A549 (cell line): ENCODE measurements around the gene GLT1D1. TPM values are rescaled to one million over a fixed set of nuclear protein-coding genes. Genes with fewer than 3 reads are reported as not detected.
A peak's percentile ranks its signal among the peaks of the same experiment; 100 is the strongest.

ENCODE experiments used
- ATAC-seq, 2 experiments: fragments of 200-7000 bp in 1 of 2; fragments of >200 bp in 1 of 2; cut with Nextera tagmentation in 1 of 2; cut with Tn5 transposase in 1 of 2; 3 replicates each; pipeline versions ENCODE4 v1.8.0 to v1.9.1; 2018 to 2020; ENCODE audit warnings: mild to moderate bottlenecking in 1 of 2, moderate library complexity in 1 of 2
- CTCF ChIA-PET: fragments of 300-600 bp; sonication (Branson Sonifier 250); formaldehyde crosslinking; extraction: SDS; loops from one replicate; lab custom pipeline; 2021; ENCODE audit warnings: antibody characterized with exemption, inconsistent platforms; lab: Yijun Ruan, JAX
- POLR2A ChIA-PET: fragments of 350-600 bp; formaldehyde crosslinking; extraction: SDS; loops from one replicate; lab custom pipeline; 2021; ENCODE audit warnings: antibody characterized with exemption, inconsistent platforms; lab: Yijun Ruan, JAX
- DNase-seq, 2 experiments: peaks; one replicate each; pipeline versions ENCODE4 v3.0.0 to v3.0.0-alpha.2; 2011 to 2016; ENCODE audit warnings: low read depth in 1 of 2, low spot score in 1 of 2
- FAIRE-seq: peaks from 2 replicates; lab custom pipeline; 2011; peaks lifted over from hg19 to GRCh38; lab: Jason Lieb, UNC
- H3K27ac ChIP-seq, 2 experiments: fragments of >200 bp; sonication (Bioruptor Twin); formaldehyde crosslinking; 3 replicates each; pipeline ENCODE4 v1.5.1; 2016 to 2017
- H3K4me1 ChIP-seq: fragments of >200 bp; sonication (Bioruptor Twin); formaldehyde crosslinking; 3 replicates; pipeline ENCODE4 v1.6.1; 2016
- H3K4me2 ChIP-seq: fragments of >200 bp; sonication (Bioruptor Twin); formaldehyde crosslinking; 3 replicates; pipeline ENCODE4 v1.6.1; 2016
- H3K4me3 ChIP-seq: fragments of >200 bp; sonication (Bioruptor Twin); formaldehyde crosslinking; 3 replicates; pipeline ENCODE4 v1.5.1; 2016
- H3K9me3 ChIP-seq: fragments of >200 bp; sonication (Bioruptor Twin); formaldehyde crosslinking; 3 replicates; pipeline ENCODE4 v1.6.1; 2016
- CEBPB ChIP-seq, 2 experiments: fragments of >200 bp in 1 of 2; sonication (Bioruptor Twin) in 1 of 2; formaldehyde crosslinking in 1 of 2; IDR thresholded peaks; 2 replicates each; pipeline ENCODE4 v1.6.1; 2012 to 2016
- CHD2 ChIP-seq: fragments of 150-350 bp; IDR thresholded peaks from 2 replicates; pipeline ENCODE4 v1.6.1; 2014; ENCODE audit warnings: low read length; ENCODE audit not compliant: partially characterized antibody
- CHD4 ChIP-seq: fragments of 200-600 bp; sonication (generic); IDR thresholded peaks from 2 replicates; pipeline ENCODE4 v1.6.1; 2016; ENCODE audit warnings: antibody characterized with exemption, mild to moderate bottlenecking, borderline replicate concordance
- CTCF ChIP-seq: fragments of >200 bp; sonication (Bioruptor Twin); formaldehyde crosslinking; IDR thresholded peaks from 3 replicates; pipeline ENCODE4 v1.5.1; 2016
- EHMT2 ChIP-seq: fragments of 200-600 bp; sonication (generic); IDR thresholded peaks from 2 replicates; pipeline ENCODE4 v1.6.1; 2016; ENCODE audit warnings: antibody characterized with exemption, low read depth, mild to moderate bottlenecking, moderate library complexity
- EP300 ChIP-seq, 2 experiments: fragments of >200 bp; sonication (Bioruptor Twin); formaldehyde crosslinking; IDR thresholded peaks; 2 replicates in 1 of 2; 3 replicates in 1 of 2; pipeline ENCODE4 v1.6.1; 2016 to 2017
- FOSB ChIP-seq: fragments of 250-450 bp; sonication (Bioruptor Pico); IDR thresholded peaks from 2 replicates; pipeline ENCODE4 v1.5.0; 2020; ENCODE audit warnings: mild to moderate bottlenecking, moderate library complexity
- FOSL2 ChIP-seq, 2 experiments: fragments of 450-650 bp in 1 of 2; fragments of >200 bp in 1 of 2; sonication (Bioruptor Twin) in 1 of 2; formaldehyde crosslinking; IDR thresholded peaks; 2 replicates each; pipeline versions ENCODE4 v1.5.0 to v1.6.1; 2016 to 2020; ENCODE audit warnings: mild to moderate bottlenecking in 1 of 2, moderate library complexity in 1 of 2
- GATA3 ChIP-seq: IDR thresholded peaks from 2 replicates; pipeline ENCODE4 v1.6.1; 2012; ENCODE audit warnings: borderline replicate concordance
- HOXA7 ChIP-seq: fragments of 250-450 bp; sonication (Bioruptor Pico); IDR thresholded peaks from 2 replicates; pipeline ENCODE4 v1.5.0; 2020; ENCODE audit warnings: mild to moderate bottlenecking, moderate library complexity
- HOXB13 ChIP-seq: fragments of 250-450 bp; sonication (Bioruptor Pico); IDR thresholded peaks from 2 replicates; pipeline ENCODE4 v1.5.0; 2020; ENCODE audit warnings: low read depth, mild to moderate bottlenecking, moderate library complexity
- HOXB5 ChIP-seq: fragments of 250-450 bp; sonication (Bioruptor Pico); IDR thresholded peaks from 2 replicates; pipeline ENCODE4 v1.5.0; 2020; ENCODE audit warnings: mild to moderate bottlenecking, moderate library complexity
- JUNB ChIP-seq: fragments of >200 bp; sonication (Bioruptor Twin); formaldehyde crosslinking; IDR thresholded peaks from 2 replicates; pipeline ENCODE4 v1.6.1; 2016
- MAFK ChIP-seq: fragments of 450-650 bp; IDR thresholded peaks from 2 replicates; pipeline ENCODE4 v1.6.1; 2014; ENCODE audit not compliant: partially characterized antibody
- MAZ ChIP-seq: fragments of 150-350 bp; IDR thresholded peaks from 2 replicates; pipeline ENCODE4 v1.6.1; 2014; ENCODE audit warnings: antibody characterized with exemption, low read depth, low read length, borderline replicate concordance
- MYC ChIP-seq: IDR thresholded peaks from 2 replicates; pipeline ENCODE4 v1.6.1; 2012; ENCODE audit warnings: mild to moderate bottlenecking, inconsistent platforms, low read length, improper control_type of control experiment, borderline replicate concordance
- NPAS2 ChIP-seq: fragments of 250-450 bp; sonication (Bioruptor Pico); IDR thresholded peaks from 2 replicates; pipeline ENCODE4 v1.8.0; 2022; ENCODE audit warnings: mild to moderate bottlenecking, moderate library complexity, borderline replicate concordance
- PBX3 ChIP-seq: IDR thresholded peaks from 2 replicates; pipeline ENCODE4 v1.6.1; 2012
- RAD21 ChIP-seq, 2 experiments: fragments of >200 bp in 1 of 2; sonication (Bioruptor Twin) in 1 of 2; formaldehyde crosslinking in 1 of 2; IDR thresholded peaks in 1 of 2; conservative IDR thresholded peaks in 1 of 2; 2 replicates in 1 of 2; 3 replicates in 1 of 2; pipeline ENCODE4 v1.6.1; 2012 to 2018; ENCODE audit warnings: inconsistent platforms in 1 of 2
- RARB ChIP-seq: fragments of 250-450 bp; sonication (Bioruptor Pico); IDR thresholded peaks from 2 replicates; pipeline ENCODE4 v1.8.0; 2021; ENCODE audit warnings: mild to moderate bottlenecking, moderate library complexity
- REST ChIP-seq: fragments of 200-600 bp; sonication (generic); IDR thresholded peaks from 2 replicates; pipeline ENCODE4 v1.6.1; 2016; ENCODE audit warnings: antibody characterized with exemption, mild to moderate bottlenecking, moderate library complexity
- RFX5 ChIP-seq: fragments of 450-650 bp; IDR thresholded peaks from 2 replicates; pipeline ENCODE4 v1.7.1; 2014; ENCODE audit warnings: antibody characterized with exemption, mild to moderate bottlenecking, moderate library complexity
- ZC3H11A ChIP-seq: fragments of 450-650 bp; IDR thresholded peaks from 2 replicates; pipeline ENCODE4 v1.6.1; 2014; ENCODE audit warnings: antibody characterized with exemption, mild to moderate bottlenecking
- ZFP36 ChIP-seq: fragments of 450-650 bp; IDR thresholded peaks from 2 replicates; pipeline ENCODE4 v1.6.1; 2014; ENCODE audit warnings: borderline replicate concordance; ENCODE audit not compliant: partially characterized antibody
- WGBS: methylation state at CpG from one replicate; pipeline ENCODE4 v1.1.6; 2017; ENCODE audit errors: missing lambda C conversion rate; 5-methylcytosine and 5-hydroxymethylcytosine counted together
- polyA plus RNA-seq, 4 experiments: library from polyadenylated mRNA; depleted of rRNA in 3 of 4; stranded (reverse); fragments of >200 nt; fragmentation: RNase III in 1 of 4; extraction: RNeasy Plus Mini Kit Qiagen cat#74134 plus additional on column Dnase treatment in 1 of 4; gene quantifications; 2 replicates in 3 of 4; 3 replicates in 1 of 4; pipeline ENCODE4 v1.2.3, GENCODE V29; 2011 to 2017
- TF ChIP-seq, protein P1 (sequence below): fragments of >200 bp; sonication (Bioruptor Twin); formaldehyde crosslinking; IDR thresholded peaks from 2 replicates; pipeline ENCODE4 v1.6.1; 2016

The GLT1D1 gene
- polyA plus RNA-seq, 2 of the 4 experiments (the other 2 are of a cell fraction): not detected

- no peak for TF ChIP-seq CTCF
- no peak for TF ChIP-seq JUNB
- TF ChIP-seq HOXB5 (CRISPR knock-in tag): no peak
Observed at GRCh38 chr12:128933926-128934325, 80.6 kb downstream of the GLT1D1 start (continued).

DNA sequence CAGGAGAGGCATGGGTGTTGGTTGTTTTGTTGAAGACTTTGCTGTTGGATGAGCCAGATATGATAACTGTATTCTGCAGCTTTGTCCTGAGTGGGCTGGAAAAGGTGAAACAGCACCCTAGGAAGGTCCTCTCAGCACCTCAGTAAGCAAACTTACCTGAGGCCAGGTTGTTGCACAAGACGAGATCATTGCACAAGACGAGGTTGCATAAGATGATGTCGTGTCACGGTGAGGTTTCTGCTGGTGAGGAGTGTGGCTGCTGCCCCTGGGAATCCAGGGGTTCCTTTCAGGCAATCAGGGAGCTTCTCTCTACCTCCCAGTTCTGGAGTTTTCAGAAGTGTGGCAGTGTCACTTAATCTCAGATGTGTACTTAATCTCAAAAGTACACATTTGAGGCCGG, 85.6 kb downstream of the GLT1D1 start:
- ATAC-seq (no peak), DNase-seq (no peak), FAIRE-seq (no peak)
- TF ChIP-seq CEBPB (IDR thresholded peaks at IDR 0.05) (0 out of 4 replicates have a peak, but pooled peaks of 1 of the 2 experiments have one; percentile 19), GATA3 (no peak), EP300 (IDR thresholded peaks at IDR 0.05) (no peak), NPAS2 (CRISPR knock-in tag) (no peak), HOXB13 (CRISPR knock-in tag) (no peak)
- Histone ChIP-seq H3K27ac (no peak overlapping the region), H3K4me3 (no peak overlapping the region), H3K4me1 (no peaks in the 10 kb centered on the region), H3K9me3 (no peaks in the 10 kb centered on the region), H3K4me2 (no peak overlapping the region)
- 1% methylated on average over 5 of the region's 5 CpGs for WGBS
- ChIA-PET POLR2A (no interaction called here), CTCF (interaction anchor here (1.2 kb wide), 1 partner anchor 31 kb away, joined by 3 read pairs; no protein-coding TSS in a partner anchor)

DNA sequence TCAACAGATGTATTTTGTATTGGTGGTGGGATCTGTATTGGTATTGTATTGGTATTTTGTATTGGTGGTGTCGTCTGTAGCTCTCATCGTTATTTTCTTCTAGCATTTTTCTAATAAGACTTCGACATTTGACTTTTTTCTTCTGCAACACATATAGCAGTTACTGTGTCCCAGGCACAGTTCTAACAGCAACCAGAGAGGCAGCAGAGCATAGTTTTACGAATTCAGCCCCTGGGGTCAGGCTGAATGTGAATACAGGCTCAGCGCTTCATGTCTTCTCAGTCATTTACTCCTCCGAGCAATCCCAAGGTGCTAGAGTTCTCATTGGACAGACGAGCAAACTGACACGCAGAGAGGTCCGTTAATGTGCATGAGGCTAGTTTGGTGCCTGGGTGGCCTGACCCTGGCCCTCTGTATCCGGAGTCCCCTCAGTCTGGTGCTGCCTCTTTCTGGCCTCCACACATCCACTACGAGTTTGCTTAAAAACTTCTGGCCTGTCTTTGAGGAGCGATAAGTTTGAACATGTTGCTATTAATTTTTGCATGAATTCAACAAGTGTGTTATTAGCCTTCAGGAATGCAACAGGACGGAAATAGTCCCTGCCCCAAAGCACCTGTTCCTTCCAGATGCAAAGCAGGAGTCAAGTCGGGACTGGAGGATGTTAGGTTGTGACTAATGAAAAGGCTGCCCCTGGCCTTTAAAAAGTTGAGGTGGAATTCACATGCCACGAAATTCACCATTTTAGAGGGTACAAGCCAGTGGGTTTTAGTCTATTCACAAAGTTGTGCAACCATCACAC, 87.0 kb downstream of the GLT1D1 start:
- CTCF ChIA-PET: no interaction called here
- FAIRE-seq (no peak), ATAC-seq (no peak), DNase-seq (no peak)
- Histone ChIP-seq H3K9me3 (no peaks in the 10 kb centered on the region), H3K4me3 (no peak overlapping the region), H3K27ac (no peak overlapping the region), H3K4me2 (no peak overlapping the region), H3K4me1 (no peaks in the 10 kb centered on the region)
- 20% methylated on average over 15 of the region's 15 CpGs for WGBS
- POLR2A ChIA-PET: no interaction called here
- no peak for TF ChIP-seq HOXB5 (CRISPR knock-in tag)
- no peak for TF ChIP-seq CHD4
- no peak for TF ChIP-seq HOXA7
- no peak for TF ChIP-seq EHMT2
- no peak for TF ChIP-seq HOXB13 (CRISPR knock-in tag)
- no peak for TF ChIP-seq MAZ
- no peak for TF ChIP-seq MAFK
- no peak for TF ChIP-seq PBX3
- TF ChIP-seq RARB: no peak
- no peak for TF ChIP-seq FOSL2 (IDR thresholded peaks at IDR 0.05)
- no peak for TF ChIP-seq FOSL2 (CRISPR knock-in tag; IDR thresholded peaks at IDR 0.05)
- TF ChIP-seq RAD21 (conservative IDR thresholded peaks at IDR 0.05 in 1 of 2, IDR thresholded peaks at IDR 0.05 in 1 of 2): no peak
- no peak for TF ChIP-seq ZFP36
- no peak for TF ChIP-seq REST
- no peak for TF ChIP-seq FOSB
- no peak for TF ChIP-seq RFX5
- no peak for TF ChIP-seq ZC3H11A
- TF ChIP-seq MYC: no peak
- TF ChIP-seq CHD2: no peak
- TF ChIP-seq, protein P1, sequence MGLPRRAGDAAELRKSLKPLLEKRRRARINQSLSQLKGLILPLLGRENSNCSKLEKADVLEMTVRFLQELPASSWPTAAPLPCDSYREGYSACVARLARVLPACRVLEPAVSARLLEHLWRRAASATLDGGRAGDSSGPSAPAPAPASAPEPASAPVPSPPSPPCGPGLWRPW: no peak
